Measurements from ENCODE around the gene YIPF4.

- TF ChIP-seq, protein P1, sequence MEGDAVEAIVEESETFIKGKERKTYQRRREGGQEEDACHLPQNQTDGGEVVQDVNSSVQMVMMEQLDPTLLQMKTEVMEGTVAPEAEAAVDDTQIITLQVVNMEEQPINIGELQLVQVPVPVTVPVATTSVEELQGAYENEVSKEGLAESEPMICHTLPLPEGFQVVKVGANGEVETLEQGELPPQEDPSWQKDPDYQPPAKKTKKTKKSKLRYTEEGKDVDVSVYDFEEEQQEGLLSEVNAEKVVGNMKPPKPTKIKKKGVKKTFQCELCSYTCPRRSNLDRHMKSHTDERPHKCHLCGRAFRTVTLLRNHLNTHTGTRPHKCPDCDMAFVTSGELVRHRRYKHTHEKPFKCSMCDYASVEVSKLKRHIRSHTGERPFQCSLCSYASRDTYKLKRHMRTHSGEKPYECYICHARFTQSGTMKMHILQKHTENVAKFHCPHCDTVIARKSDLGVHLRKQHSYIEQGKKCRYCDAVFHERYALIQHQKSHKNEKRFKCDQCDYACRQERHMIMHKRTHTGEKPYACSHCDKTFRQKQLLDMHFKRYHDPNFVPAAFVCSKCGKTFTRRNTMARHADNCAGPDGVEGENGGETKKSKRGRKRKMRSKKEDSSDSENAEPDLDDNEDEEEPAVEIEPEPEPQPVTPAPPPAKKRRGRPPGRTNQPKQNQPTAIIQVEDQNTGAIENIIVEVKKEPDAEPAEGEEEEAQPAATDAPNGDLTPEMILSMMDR (IDR thresholded peaks at IDR 0.05; ENCODE audit: insufficient read depth, low read length, poor library complexity, severe bottlenecking) = no peak
- no peak for TF ChIP-seq EZH2phosphoT487 (conservative IDR thresholded peaks at IDR 0.05; ENCODE audit: low read length)
Measured at GRCh38 chr2:32358111-32358482, 80.4 kb downstream of the YIPF4 start.

Measured in SU-DHL-6 (cell line).